HG03342 (cell line): ENCODE data around the gene ZNF681.
"Not testable (repeated sequence)": the region's sequence is repeated elsewhere in the genome, so short reads cannot be mapped to it uniquely, and the experiment has no call there.

ENCODE experiments used
- ATAC-seq: cut with Tn5 transposase; IDR thresholded peaks from one replicate; pipeline ENCODE4 v1.9.1; 2021; ENCODE audit warnings: mild to moderate bottlenecking, moderate library complexity; ENCODE audit not compliant: unreplicated experiment

ZNF681 gene

GRCh38 chr19:23698711-23699520, 59.8 kb downstream of the ZNF681 start:
- ATAC-seq, result no peak

DNA sequence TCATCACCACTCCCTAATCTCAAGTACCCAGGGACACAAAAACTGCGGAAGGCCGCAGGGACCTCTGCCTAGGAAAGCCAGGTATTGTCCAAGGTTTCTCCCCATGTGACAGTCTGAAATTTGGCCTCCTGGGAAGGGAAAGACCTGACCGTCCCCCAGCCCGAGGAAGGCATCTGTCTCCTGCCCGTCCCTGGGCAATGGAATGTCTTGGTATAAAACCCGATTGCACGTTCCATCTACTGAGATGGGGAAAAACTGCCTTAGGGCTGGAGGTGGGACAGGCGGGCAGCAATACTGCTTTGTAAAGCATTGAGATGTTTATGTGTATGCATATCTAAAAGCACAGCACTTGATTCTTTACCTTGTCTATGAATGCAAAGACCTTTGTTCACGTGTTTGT, 65.8 kb downstream of the ZNF681 start:
- not testable (repeated sequence) for ATAC-seq
